GM21526 (cell line): ENCODE measurements around the gene FLT1.

Source experiments
- ATAC-seq: cut with Tn5 transposase; IDR thresholded peaks from one replicate; pipeline ENCODE4 v1.9.1; 2021; ENCODE audit warnings: moderate library complexity; ENCODE audit not compliant: unreplicated experiment, low FRiP score

Gene FLT1

GRCh38 chr13:28327373-28328270 is 167.3 kb downstream of the FLT1 start:
- no peak for ATAC-seq

DNA sequence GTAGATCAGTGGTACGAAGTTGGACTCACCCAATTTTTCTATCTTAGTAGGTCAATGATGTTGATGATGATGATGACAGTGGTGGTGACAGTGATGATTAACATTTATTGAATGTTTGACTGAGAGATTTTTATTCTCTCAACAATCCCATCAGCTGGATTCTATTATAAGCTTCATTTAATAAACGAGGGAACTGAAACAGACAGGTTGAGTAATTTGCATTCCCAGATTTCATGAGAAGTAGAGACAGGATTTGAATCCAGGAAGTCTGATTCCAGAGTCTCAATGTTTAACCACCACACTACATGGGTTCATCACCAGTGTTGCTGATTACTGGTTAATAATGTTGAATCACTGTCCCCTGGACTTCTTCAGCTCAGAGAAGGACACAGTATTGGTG is 168.9 kb downstream of the FLT1 start:
- no peak for ATAC-seq

DNA sequence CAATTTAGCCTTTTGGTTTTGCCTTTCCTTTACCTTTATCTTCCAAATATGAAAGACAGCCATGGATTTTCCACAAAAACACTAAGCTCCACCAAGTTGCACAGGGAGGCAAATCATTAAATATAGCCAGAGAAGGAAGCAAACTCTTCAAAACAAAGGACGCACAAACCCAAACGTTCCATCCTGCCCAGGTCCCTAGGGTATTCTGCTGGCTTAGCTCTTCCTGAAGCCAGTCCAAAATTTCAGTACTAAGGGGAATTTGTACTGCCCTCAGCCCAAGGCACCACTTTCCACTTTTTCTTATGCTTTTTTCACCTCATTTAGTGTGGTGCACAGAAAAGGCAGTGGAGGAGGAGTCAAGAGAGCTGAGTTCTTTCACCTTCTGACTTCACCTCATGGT is 169.9 kb downstream of the FLT1 start:
- ATAC-seq, result no peak

- ATAC-seq, result no peak
These were observed 170.6 kb downstream of the FLT1 start for GRCh38 chr13:28324181-28324789.

- no peak for ATAC-seq
These were observed 172.5 kb downstream of the FLT1 start for GRCh38 chr13:28322256-28322905.

DNA sequence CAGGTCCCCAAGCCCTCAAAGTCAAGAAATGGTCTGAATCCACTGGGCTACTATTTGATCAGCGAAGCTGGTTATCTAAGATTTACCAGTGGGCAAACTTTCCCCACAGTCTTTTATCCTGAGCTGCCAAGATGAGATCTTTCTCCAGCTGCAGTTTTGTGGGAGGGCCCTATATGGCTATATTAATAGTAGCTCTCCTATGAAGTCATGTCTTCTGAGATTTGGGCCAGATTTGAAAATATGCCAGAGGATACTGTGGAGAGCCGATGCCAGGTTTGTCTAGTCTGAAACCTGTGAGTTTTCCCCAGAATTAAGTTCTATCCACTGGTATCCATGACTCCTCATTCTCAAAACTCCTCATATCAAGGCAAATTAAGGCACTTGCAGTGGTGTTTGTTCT is 173.2 kb downstream of the FLT1 start:
- no peak for ATAC-seq

- no peak for ATAC-seq
These were observed 173.9 kb downstream of the FLT1 start for GRCh38 chr13:28320884-28321574.

DNA sequence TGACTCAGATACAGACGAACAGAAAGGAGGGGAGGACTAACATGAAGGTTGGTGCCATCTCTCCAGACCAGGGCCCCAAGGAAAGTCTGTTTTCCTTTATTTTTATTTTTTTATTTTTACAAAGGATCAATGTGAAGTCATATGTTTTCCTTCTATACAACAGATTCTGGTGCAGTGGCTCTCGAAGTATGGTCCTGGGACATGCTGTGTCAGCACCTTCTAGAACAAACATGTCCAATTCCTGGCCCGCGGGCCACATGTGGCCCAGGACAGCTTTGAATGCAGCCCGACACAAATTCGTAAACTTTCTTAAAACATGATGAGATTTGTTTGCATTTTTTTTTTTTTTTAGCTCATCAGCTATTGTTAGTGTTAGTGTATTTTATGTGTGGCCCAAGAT is 174.7 kb downstream of the FLT1 start:
- no peak for ATAC-seq

- no peak for ATAC-seq
These were observed 175.4 kb downstream of the FLT1 start for GRCh38 chr13:28319528-28319927.

DNA sequence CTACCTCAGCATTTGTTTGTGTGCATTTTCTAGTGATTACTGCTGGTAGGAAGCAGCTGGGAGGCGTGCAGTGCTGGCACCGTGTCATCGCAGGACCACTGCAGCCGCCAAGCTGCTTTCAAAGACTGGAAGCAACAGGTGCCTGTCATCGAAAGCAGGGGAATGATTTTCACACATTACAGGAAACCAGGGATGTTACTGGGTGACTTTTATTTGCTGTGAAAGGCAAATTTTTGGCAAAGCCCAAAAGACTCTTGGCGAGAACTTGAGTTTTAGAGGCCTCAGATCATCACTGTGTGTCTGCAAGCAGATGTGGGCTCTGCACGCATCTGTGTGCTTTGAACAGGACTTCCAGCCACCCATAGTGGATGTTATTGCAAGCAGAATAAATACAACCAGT is 176.4 kb downstream of the FLT1 start:
- no peak for ATAC-seq

GRCh38 chr13:28316836-28317235 is 178.1 kb downstream of the FLT1 start:
- ATAC-seq, result no peak

GRCh38 chr13:28316129-28316528 is 178.8 kb downstream of the FLT1 start:
- no peak for ATAC-seq

DNA sequence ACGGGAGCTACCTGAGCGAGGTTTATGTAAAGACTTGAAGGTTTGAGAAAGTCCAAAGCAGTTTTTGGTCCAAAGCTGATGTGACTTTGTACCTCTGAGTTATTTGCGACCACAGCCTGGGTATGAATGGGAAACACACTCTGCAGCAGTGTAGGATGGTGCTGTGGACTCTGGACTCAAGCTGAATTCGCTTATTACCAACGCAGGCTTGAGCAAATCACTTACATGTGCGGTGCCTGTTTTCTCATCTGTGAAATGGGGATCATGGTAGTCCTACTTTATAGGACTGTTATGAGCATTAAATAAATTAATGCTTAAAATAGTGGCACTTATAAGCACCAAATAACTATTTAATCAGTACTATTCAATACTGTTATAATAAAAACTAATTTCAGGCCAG is 180.0 kb downstream of the FLT1 start:
- ATAC-seq, result no peak

DNA sequence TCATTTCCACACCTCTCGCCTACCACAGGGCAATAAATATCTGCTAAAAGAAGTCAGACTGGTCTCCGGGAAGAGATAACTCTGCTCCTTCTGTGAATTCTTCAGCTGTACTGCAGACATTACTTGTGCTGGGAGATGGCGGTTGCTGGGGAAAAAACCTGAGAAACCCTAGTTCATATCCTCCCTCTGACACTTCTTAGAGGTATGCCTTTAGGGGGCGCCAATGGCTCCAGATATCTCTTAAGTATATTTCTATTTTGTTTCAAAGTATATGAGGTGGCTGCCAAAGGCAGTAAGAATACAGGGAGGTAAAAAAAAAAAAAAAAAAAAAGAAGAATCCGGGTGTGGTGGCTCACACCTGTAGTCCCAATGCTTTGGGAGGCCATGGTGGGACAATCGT is 181.3 kb downstream of the FLT1 start:
- ATAC-seq, result no peak

DNA sequence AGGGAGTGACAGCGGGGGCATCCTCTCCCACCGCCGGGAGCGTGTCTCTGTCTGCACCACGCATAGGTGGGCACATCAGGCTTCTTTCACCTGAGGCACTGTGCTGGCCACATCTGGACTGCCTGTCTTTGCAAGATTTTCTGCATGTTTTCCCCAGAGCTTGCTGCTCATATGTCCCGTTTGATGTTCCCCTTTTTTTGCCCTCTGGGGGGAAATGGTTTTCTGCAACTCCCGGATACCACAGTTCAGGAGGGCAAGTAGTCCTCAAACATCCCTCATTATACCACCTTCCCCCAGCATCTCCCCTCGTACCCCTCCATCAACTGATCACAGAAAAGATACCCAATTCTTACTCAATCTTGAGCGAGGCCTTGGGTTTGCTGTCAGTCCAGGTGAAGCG is 188.6 kb downstream of the FLT1 start:
- no peak for ATAC-seq

- ATAC-seq, result no peak
These were observed 193.1 kb downstream of the FLT1 start for GRCh38 chr13:28301839-28302238.

- no peak for ATAC-seq
These were observed 195.0 kb downstream of the FLT1 start for GRCh38 chr13:28299916-28300315.

DNA sequence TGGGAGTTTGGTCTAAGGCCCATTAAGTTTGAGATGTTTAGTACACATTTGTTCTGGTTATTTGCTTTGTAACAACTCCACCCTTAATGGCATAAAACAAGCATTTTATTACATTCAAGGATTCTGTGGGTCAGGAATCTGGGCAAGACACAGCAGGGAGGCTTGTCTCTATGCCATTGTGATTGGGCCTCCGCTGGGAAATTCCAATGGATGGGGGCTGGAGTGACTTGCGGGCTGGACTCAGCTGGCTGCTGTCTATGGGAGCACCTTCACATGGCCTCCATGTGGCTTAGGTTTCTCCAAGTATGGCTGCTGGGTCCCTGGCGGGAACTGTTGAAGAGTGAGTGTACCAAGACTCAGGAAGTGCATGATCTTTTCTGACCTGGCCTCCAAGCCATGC is 197.6 kb downstream of the FLT1 start:
- no peak for ATAC-seq

- peak; percentile 55 for ATAC-seq
These were observed 208.7 kb downstream of the FLT1 start for GRCh38 chr13:28286263-28286662.

DNA sequence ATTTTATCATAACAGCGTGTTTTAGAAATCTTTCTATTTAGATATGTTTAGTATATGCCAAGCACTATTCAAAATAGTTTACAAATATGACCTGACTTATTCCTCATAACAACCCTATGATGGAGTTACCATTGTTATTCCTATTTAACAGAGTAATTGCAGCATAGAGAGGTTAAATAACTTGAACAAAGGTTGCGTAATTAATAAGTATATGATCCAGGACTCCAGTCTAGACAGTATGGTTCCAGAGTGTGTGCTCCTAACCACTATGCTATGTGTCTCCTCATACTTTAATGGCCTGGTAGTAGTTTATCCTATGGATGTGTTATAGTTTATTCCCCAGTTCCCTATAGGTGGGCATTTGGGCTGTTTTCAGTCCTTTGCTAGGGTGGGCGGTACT is 211.3 kb downstream of the FLT1 start:
- no peak for ATAC-seq

DNA sequence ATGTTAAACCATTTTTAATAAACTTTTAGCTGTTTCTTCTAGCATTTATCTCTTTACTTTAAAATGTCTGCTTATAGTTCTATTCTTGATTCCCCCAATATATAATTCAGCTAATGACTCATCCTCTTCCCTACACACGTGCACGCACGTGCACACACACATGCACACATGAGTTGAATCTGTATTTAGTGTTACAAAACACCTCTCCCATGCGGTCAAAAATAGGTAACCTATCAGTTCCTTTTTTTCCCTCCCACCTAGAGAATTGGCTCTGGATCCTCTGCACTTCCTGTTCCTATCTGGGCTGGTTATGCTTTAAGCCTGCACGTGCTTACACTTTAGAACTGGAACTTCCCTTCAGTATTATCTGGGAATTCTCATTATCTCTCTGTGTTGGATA is 212.5 kb downstream of the FLT1 start:
- no peak for ATAC-seq
